ENCODE results near the gene IL13RA1. TPM values are rescaled to one million over a fixed set of nuclear protein-coding genes. Genes with fewer than 3 reads are reported as not detected.

Gene IL13RA1
- total RNA-seq (2021) (85.3 and 106 TPM in 2 replicates), Bru-seq, nascent RNA (percentile 86 among the genes with signal in this experiment), BruChase-seq, experiment 1, labeled RNA remaining after a 2-hour chase (percentile 87 among the genes with signal in this experiment), BruChase-seq, experiment 2, labeled RNA remaining after a 6-hour chase (percentile 88 among the genes with signal in this experiment)
- long read RNA-seq, full-length matches to known transcripts: 161 of 196 reads
- long read RNA-seq, partial matches to known transcripts: 15 of 196 reads
- long read RNA-seq, other reads (novel, unspliced or antisense): 20 of 196 reads

GRCh38 chrX:118726887-118727685 is at the start of gene IL13RA1:
Gene IL13RA1 (plus strand): TSS chrX:118727606. CDS start chrX:118727639, 33 bp downstream.
- TSS peak; percentile 87 for BruUV-seq (replicated peaks)

GRCh38 chrX:118679290-118679689 is 48.1 kb upstream of the IL13RA1 start:
- Histone ChIP-seq H3K27me3 (ENCODE audit: insufficient read depth, low read depth) (no peaks in the 10 kb centered on the region), H4K20me1 (ENCODE audit: insufficient read depth) (no peaks in the 10 kb centered on the region), H2AFZ (no peak overlapping the region), H3K4me2 (no peak overlapping the region), H3K4me3 (no peak overlapping the region), H3K4me1 (replicated peaks; ENCODE audit: insufficient read depth) (no peaks in the 10 kb centered on the region), H3K9me3 (ENCODE audit: insufficient read depth, low read depth) (no peaks in the 10 kb centered on the region), H3F3A (ENCODE audit: insufficient read depth, low read depth) (no peaks in the 10 kb centered on the region), H3K36me3 (ENCODE audit: low read depth) (no peaks in the 10 kb centered on the region), H3K27ac (no peak overlapping the region), H3K9me2 (ENCODE audit: insufficient read depth) (no peaks in the 10 kb centered on the region), H3K79me2 (ENCODE audit: low read depth) (no peaks in the 10 kb centered on the region)
- BruUV-seq (replicated peaks): no TSS peak
- POLR2A ChIA-PET (ENCODE audit: unreplicated experiment): no interaction called here
- no peak for DNase-seq
- intact Hi-C loops (cut with micrococcal nuclease; ENCODE audit: unreplicated experiment): no loop called here
- TF ChIP-seq CTCF (conservative IDR thresholded peaks at IDR 0.05): peak; percentile 28; the same call in 1 of the 2 replicates
- no peak for TF ChIP-seq EZH2 (IDR thresholded peaks at IDR 0.05; ENCODE audit: low read depth)
- CTCF ChIA-PET: interaction anchor here (0.7 kb wide), 1 partner anchor 26 kb away, joined by 6 read pairs; no protein-coding TSS in a partner anchor

More at GRCh38 chrX:118726887-118727685, at the start of gene IL13RA1:
- peak; percentile 86 to 95 for DNase-seq
- Histone ChIP-seq H3K79me2 (ENCODE audit: low read depth) (peaks cover 45% of the 10 kb centered on the region), H3K4me3 (peak within 1 kb of the TSS; percentile 90), H3K27me3 (ENCODE audit: insufficient read depth, low read depth) (no peaks in the 10 kb centered on the region), H3F3A (ENCODE audit: insufficient read depth, low read depth) (peaks cover 40% of the 10 kb centered on the region), H3K9me2 (ENCODE audit: insufficient read depth) (no peaks in the 10 kb centered on the region), H3K36me3 (ENCODE audit: low read depth) (no peaks in the 10 kb centered on the region), H2AFZ (peak within 1 kb of the TSS; percentile 88), H3K27ac (peak within 1 kb of the TSS; percentile 95), H3K4me2 (peak within 1 kb of the TSS; percentile 86), H3K9me3 (ENCODE audit: insufficient read depth, low read depth) (no peaks in the 10 kb centered on the region), H3K4me1 (replicated peaks; ENCODE audit: insufficient read depth) (peaks cover 69% of the 10 kb centered on the region), H4K20me1 (ENCODE audit: insufficient read depth) (no peaks in the 10 kb centered on the region)
- POLR2A ChIA-PET (ENCODE audit: unreplicated experiment): interaction anchor here (0.9 kb wide), 1 partner anchor 78 kb away, joined by 4 read pairs; no protein-coding TSS in a partner anchor
- intact Hi-C loops (cut with micrococcal nuclease; ENCODE audit: unreplicated experiment): loop anchor here (5.0 to 10.0 kb wide), 3 partner anchors 75 to 380 kb away; partner anchors contain the start of gene WDR44
- CTCF ChIA-PET: interaction anchor here (0.6 kb wide), 2 partner anchors 14 to 25 kb away, joined by 3 to 6 read pairs; no protein-coding TSS in a partner anchor
- no peak for TF ChIP-seq CTCF (conservative IDR thresholded peaks at IDR 0.05)
- no peak for TF ChIP-seq EZH2 (IDR thresholded peaks at IDR 0.05; ENCODE audit: low read depth)

GRCh38 chrX:118682258-118683014 is 45.0 kb upstream of the IL13RA1 start:
- intact Hi-C loops (cut with micrococcal nuclease; ENCODE audit: unreplicated experiment): no loop called here
- Histone ChIP-seq H3K9me3 (ENCODE audit: insufficient read depth, low read depth) (no peaks in the 10 kb centered on the region), H3K27ac (no peak overlapping the region), H3K4me1 (replicated peaks; ENCODE audit: insufficient read depth) (no peaks in the 10 kb centered on the region), H2AFZ (no peak overlapping the region), H3K4me2 (no peak overlapping the region), H3K36me3 (ENCODE audit: low read depth) (no peaks in the 10 kb centered on the region), H3K79me2 (ENCODE audit: low read depth) (no peaks in the 10 kb centered on the region), H4K20me1 (ENCODE audit: insufficient read depth) (no peaks in the 10 kb centered on the region), H3K27me3 (ENCODE audit: insufficient read depth, low read depth) (no peaks in the 10 kb centered on the region), H3F3A (ENCODE audit: insufficient read depth, low read depth) (no peaks in the 10 kb centered on the region), H3K4me3 (no peak overlapping the region), H3K9me2 (ENCODE audit: insufficient read depth) (no peaks in the 10 kb centered on the region)
- ChIA-PET POLR2A (ENCODE audit: unreplicated experiment) (interaction anchor here (0.6 kb wide), 1 partner anchor 1643 kb away, joined by 5 read pairs; no protein-coding TSS in a partner anchor), CTCF (no interaction called here)
- no peak for TF ChIP-seq CTCF (conservative IDR thresholded peaks at IDR 0.05)
- no peak for TF ChIP-seq EZH2 (IDR thresholded peaks at IDR 0.05; ENCODE audit: low read depth)
- no peak for DNase-seq
- BruUV-seq (replicated peaks): no TSS peak

Data from PC-9 (cell line).